ENCODE data around the gene TNPO1. TPM values are rescaled to one million over a fixed set of nuclear protein-coding genes. Genes with fewer than 3 reads are reported as not detected.

Gene TNPO1
- total and polyA plus RNA-seq, 2 of the 8 experiments (the other 6 are each of a cell fraction or from before 2014, with no cell fraction given), result 38.5 to 211 TPM

GRCh38 chr5:72854419-72854818, 38.0 kb downstream of the TNPO1 start:
- H3K27ac ChIP-seq (ENCODE audit: low read depth, low read length), result no peak overlapping the region
- no peak overlapping the region for H3K23ac ChIP-seq (ENCODE audit: insufficient read length)
- no peaks in the 10 kb centered on the region; the same call in 1 of the 2 replicates for H3K79me1 ChIP-seq (ENCODE audit: low read depth, low read length)
- H2BK15ac ChIP-seq (ENCODE audit: low read length), result no peak overlapping the region
- H3K27me3 ChIP-seq (replicated peaks in 1 of 4; ENCODE audit: control insufficient read depth in 3 of 4, extremely low read depth in 1 of 4, insufficient read depth in 3 of 4, low read length in 3 of 4), result no peaks in the 10 kb centered on the region
- CTCF ChIA-PET (ENCODE audit: partially characterized antibody), result no interaction called here
- H2AK5ac ChIP-seq (ENCODE audit: low read depth, low read length), result no peak overlapping the region
- no peak overlapping the region for H4K8ac ChIP-seq (ENCODE audit: extremely low read depth, insufficient read depth, low read length)
- no peaks in the 10 kb centered on the region for H3K23me2 ChIP-seq (ENCODE audit: low read depth, low read length)
- H2AFZ ChIP-seq (ENCODE audit: low read length), result no peak overlapping the region
- no peak overlapping the region for H2BK20ac ChIP-seq (ENCODE audit: low read length)
- H3K18ac ChIP-seq (ENCODE audit: extremely low read depth, low read length), result no peak overlapping the region
- no peak overlapping the region for H4K5ac ChIP-seq (ENCODE audit: insufficient read length, low read depth, low read length)
- H3K79me2 ChIP-seq (ENCODE audit: control insufficient read depth in 1 of 2, insufficient read depth in 2 of 2, low read length in 2 of 2), result peaks cover 7 to 95% of the 10 kb centered on the region in 2 experiments; a peak in 3 of 4 replicates
- H3K9me3 ChIP-seq (ENCODE audit: insufficient read depth in 2 of 2, low read depth in 1 of 2, low read length in 1 of 2), result no peaks in the 10 kb centered on the region
- no peak overlapping the region for H3K4me3 ChIP-seq (ENCODE audit: extremely low read depth in 1 of 4, insufficient read depth in 2 of 4, low read depth in 3 of 4, low read length in 4 of 4)
- no peak overlapping the region for H3K14ac ChIP-seq (ENCODE audit: insufficient read length)
- H4K20me1 ChIP-seq (replicated peaks in 1 of 2; ENCODE audit: control insufficient read depth in 1 of 2, insufficient read depth in 2 of 2, low read length in 2 of 2), result peaks cover 5 to 8% of the 10 kb centered on the region in 2 experiments
- peaks cover 0 to 4% (median under 1%) of the 10 kb centered on the region in 4 experiments; a peak in 2 of 7 replicates for H3K4me1 ChIP-seq (replicated peaks in 1 of 4; ENCODE audit: control insufficient read depth in 3 of 4, insufficient read depth in 4 of 4, low read length in 3 of 4)
- WGBS, 2 experiments (ENCODE audit: extremely low coverage in 1 of 2, insufficient coverage in 1 of 2, insufficient read length in 1 of 2, insufficient replicate concordance in 2 of 2, low coverage in 1 of 2, low lambda C conversion rate in 2 of 2, missing lambda C conversion rate in 1 of 2), result 100% methylated on average over 3 of the region's 3 CpGs; no CpG with 5 or more reads in 1 of the 2 experiments
- H3K56ac ChIP-seq (replicated peaks; ENCODE audit: insufficient read length, low read depth, low read length), result no peak overlapping the region
- no peak overlapping the region for H2BK120ac ChIP-seq (replicated peaks; ENCODE audit: low read depth, low read length)
- H2BK5ac ChIP-seq (ENCODE audit: low read depth, low read length), result no peak overlapping the region
- H3K4me2 ChIP-seq (ENCODE audit: insufficient read depth in 1 of 2, low read depth in 2 of 2, low read length in 2 of 2), result no peak overlapping the region
- no peak for FAIRE-seq
- H2BK12ac ChIP-seq (ENCODE audit: low read depth, low read length), result no peak overlapping the region
- peaks cover 6 to 66% (median 22%) of the 10 kb centered on the region in 4 experiments for H3K36me3 ChIP-seq (ENCODE audit: control insufficient read depth in 2 of 4, insufficient read depth in 4 of 4, low read length in 3 of 4)
- no peak overlapping the region for H4K91ac ChIP-seq (replicated peaks; ENCODE audit: insufficient read length, low read length)
- no peak overlapping the region for H3K9ac ChIP-seq (replicated peaks in 1 of 4; ENCODE audit: extremely low read depth in 1 of 4, low read depth in 3 of 4, low read length in 3 of 4)
- H3K4ac ChIP-seq (replicated peaks; ENCODE audit: insufficient read length, low read depth, low read length), result no peak overlapping the region
- no peak for DNase-seq (ENCODE audit: low read depth in 1 of 2, low spot score in 2 of 2)
- POLR2A ChIA-PET (ENCODE audit: partially characterized antibody), result interaction anchor here (1.7 to 2.3 kb wide), 2 partner anchors 8 to 39 kb away, joined by 4 to 5 read pairs; no protein-coding TSS in a partner anchor
- no peak for TF ChIP-seq BCL11A (IDR thresholded peaks at IDR 0.05; ENCODE audit: low read depth in 2 of 2, low read length in 2 of 2)
- TF ChIP-seq SP4 (IDR thresholded peaks at IDR 0.05; ENCODE audit: low read length), result no peak
- no peak for TF ChIP-seq ZNF274 (IDR thresholded peaks at IDR 0.05; ENCODE audit: borderline replicate concordance, extremely low read depth, low read length)
- no peak for TF ChIP-seq SIX5 (IDR thresholded peaks at IDR 0.05; ENCODE audit: low read depth, low read length)
- TF ChIP-seq RFX5 (IDR thresholded peaks at IDR 0.05; ENCODE audit: borderline replicate concordance, low read depth, low read length), result no peak
- no peak for TF ChIP-seq JUND (IDR thresholded peaks at IDR 0.05; ENCODE audit: low read length)
- no peak for TF ChIP-seq BRCA1 (IDR thresholded peaks at IDR 0.05; ENCODE audit: low read depth, low read length)

All from H1 (cell line).